ENCODE data around the gene TERT.

The TERT gene

DNA sequence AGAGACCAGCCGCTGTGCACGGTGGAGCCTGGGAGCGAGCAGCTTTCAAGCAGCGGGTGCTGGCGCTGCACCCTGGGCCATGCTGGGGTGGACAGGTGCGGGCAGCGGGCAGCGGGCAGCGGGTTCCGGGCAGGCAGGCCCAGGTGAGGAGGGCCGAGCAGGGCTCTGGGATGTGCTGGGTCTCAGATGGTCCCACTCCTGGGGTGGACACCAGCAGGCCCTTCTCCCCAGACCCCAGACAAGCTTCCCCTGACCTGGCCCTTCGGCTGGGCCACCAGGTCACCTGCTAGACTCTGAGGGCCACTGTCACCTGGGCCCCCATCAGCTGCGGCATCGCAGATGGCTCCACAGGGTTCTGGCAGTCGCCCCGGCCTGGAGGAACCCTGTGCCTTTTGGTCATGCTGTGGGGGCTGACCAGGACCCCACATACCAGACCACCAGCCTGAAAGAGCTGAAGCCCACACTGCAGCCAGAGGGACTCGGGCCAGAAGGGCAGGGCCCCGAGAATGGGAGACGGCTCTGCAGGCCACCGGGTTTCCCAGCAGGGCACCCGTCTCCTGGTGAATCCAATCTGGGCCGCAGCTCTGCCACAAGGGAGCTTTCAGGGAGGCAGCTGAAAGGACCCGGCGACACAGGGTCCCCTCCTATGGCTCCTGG, 91.4 kb downstream of the TERT start:
- DNase-seq: no peak

All from activated naive CD4-positive, alpha-beta T cell (primary cell).